Loucy (cell line): Measurements from ENCODE around the gene B3GAT2.

ENCODE experiments used
- EZH2phosphoT487 ChIP-seq: fragments of 200-600 bp; IDR thresholded peaks from 2 replicates; pipeline ENCODE4 v1.6.1; 2018; ENCODE audit warnings: antibody characterized with exemption, mild to moderate bottlenecking, moderate library complexity, borderline replicate concordance
- TF ChIP-seq, protein P1 (sequence below): fragments of 200-600 bp; sonication (generic); conservative IDR thresholded peaks from 2 replicates; pipeline ENCODE4 v1.5.1; 2014; ENCODE audit warnings: mild to moderate bottlenecking, antibody characterized with exemption, low read length

DNA sequence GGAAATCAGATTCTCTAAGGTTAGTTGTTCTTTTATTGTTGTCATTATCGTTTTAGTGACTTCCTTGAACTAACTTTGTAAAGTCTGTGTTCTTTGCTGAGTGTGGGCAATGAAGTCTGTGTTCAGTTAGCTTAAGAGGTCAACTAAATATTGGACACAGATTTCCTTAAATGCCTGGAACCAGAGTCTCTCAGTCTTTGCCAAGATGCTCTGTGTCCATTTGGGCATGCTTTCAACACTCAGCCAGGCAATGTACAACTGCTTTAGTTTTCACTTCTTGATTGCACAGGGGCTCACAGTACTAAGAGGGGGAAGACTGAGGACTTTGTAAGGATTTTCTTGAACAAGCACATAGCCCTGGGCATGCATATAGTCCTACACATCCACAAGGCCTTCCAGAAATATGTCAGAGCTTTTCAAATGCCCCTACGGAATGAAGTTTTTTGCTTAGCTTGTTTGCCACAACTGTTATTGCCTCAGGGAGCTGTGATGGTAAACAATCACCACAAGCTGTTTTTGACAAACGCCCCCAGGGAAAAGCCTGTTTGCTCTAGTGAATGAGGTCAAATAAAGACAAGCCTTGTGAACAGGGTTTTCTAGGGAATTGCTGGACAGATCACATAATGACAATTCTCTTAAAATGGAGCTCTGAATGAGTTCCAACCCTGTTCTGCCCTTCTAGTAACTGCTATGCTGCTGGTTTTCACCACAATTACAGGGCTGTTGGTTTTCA lies 82.5 kb downstream of the B3GAT2 start:
- TF ChIP-seq, protein P1, sequence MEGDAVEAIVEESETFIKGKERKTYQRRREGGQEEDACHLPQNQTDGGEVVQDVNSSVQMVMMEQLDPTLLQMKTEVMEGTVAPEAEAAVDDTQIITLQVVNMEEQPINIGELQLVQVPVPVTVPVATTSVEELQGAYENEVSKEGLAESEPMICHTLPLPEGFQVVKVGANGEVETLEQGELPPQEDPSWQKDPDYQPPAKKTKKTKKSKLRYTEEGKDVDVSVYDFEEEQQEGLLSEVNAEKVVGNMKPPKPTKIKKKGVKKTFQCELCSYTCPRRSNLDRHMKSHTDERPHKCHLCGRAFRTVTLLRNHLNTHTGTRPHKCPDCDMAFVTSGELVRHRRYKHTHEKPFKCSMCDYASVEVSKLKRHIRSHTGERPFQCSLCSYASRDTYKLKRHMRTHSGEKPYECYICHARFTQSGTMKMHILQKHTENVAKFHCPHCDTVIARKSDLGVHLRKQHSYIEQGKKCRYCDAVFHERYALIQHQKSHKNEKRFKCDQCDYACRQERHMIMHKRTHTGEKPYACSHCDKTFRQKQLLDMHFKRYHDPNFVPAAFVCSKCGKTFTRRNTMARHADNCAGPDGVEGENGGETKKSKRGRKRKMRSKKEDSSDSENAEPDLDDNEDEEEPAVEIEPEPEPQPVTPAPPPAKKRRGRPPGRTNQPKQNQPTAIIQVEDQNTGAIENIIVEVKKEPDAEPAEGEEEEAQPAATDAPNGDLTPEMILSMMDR: no peak
- no peak for TF ChIP-seq EZH2phosphoT487
